HG03097 (cell line): ENCODE measurements around the gene OTUD5.
A peak's percentile ranks its signal among the peaks of the same experiment; 100 is the strongest.
"Not testable (repeated sequence)": the region's sequence is repeated elsewhere in the genome, so short reads cannot be mapped to it uniquely, and the experiment has no call there.

Experiments used
- ATAC-seq: cut with Tn5 transposase; IDR thresholded peaks from one replicate; pipeline ENCODE4 v1.9.1; 2021; ENCODE audit not compliant: unreplicated experiment, low FRiP score

Gene OTUD5, protein sequence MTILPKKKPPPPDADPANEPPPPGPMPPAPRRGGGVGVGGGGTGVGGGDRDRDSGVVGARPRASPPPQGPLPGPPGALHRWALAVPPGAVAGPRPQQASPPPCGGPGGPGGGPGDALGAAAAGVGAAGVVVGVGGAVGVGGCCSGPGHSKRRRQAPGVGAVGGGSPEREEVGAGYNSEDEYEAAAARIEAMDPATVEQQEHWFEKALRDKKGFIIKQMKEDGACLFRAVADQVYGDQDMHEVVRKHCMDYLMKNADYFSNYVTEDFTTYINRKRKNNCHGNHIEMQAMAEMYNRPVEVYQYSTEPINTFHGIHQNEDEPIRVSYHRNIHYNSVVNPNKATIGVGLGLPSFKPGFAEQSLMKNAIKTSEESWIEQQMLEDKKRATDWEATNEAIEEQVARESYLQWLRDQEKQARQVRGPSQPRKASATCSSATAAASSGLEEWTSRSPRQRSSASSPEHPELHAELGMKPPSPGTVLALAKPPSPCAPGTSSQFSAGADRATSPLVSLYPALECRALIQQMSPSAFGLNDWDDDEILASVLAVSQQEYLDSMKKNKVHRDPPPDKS

DNA sequence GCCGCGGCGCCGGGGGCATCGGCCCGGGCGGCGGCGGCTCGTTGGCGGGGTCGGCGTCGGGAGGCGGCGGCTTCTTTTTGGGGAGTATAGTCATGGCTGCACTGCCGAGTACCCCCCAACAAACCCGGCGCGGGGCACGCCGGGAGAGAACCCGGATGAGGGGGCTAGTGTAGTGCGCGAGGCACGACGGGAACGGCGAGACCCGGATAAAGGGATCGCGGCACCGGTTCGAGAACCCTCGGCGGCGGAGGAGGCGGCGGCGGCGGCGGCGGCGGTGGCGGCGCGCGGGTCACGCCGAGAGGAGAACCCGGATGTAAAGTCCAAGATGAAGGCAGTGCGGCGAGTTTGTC is at the start of gene OTUD5:
Gene OTUD5 (minus strand): TSS at position 131 of the 350 bp plus-strand sequence. CDS start 37 bp downstream, at position 94.
- peak; percentile 31 for ATAC-seq

DNA sequence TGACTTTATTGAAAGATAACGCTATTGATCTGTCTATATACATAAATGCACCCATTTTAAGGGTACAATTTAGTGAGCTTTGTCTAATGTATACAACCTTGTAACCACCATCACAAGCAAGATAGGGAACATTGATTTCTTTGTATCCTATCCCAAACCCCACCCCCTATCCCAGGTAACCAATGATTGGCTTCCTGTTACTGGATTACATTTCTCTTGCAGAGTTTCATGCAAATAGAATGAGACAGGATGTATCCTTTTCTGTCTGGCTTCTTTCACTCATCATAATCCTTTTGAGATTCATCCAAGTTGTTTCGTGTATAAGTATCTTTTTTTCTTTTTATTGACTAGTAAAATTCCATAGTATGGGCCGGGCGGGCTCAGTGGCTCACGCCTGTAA is 46.3 kb upstream of the OTUD5 start:
- no peak for ATAC-seq

DNA sequence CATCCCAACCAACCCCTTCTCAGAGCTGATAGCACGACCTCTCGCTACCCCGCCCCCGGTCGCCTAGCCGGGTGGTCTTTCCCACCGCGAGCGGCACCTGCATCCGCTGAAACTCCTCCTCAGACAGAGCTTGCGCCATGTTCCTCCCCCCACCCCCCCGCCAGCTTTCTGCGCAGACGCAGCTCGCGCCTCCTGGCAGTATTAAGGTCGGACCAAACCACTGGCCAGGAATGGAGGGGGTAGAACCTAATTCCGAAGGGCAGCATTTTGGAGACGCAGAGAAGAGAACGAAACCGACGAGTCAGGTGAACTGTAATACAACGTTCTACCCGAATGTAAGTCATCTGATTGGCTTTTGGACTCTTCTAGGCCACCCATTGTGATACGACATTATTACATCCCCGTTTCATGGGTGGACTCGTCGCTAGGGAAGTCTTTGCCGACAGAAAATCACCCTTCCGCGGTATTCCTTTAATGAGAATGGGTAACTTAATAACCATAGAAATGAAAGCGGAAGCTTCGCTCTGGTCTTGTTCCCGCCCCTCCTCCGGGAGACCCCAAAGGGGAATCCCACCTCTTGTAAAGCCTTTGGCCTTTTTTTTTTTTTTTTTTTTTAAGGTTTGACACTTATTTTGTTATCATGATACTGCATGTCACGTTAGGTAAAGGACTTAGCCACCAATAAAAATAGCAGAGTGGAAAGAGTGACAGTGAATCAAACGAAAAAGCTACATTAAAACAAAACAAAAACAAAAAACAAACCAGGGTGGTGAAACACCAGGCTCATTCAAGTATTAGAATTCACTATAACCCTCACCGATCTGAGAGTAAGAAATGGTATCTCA is 44.9 kb upstream of the OTUD5 start, which contains the start of gene GRIPAP1:
Gene GRIPAP1 (minus strand): TSS at position 174 of the 845 bp plus-strand sequence. CDS start 35 bp downstream, at position 139.
- ATAC-seq: peak; percentile 71

DNA sequence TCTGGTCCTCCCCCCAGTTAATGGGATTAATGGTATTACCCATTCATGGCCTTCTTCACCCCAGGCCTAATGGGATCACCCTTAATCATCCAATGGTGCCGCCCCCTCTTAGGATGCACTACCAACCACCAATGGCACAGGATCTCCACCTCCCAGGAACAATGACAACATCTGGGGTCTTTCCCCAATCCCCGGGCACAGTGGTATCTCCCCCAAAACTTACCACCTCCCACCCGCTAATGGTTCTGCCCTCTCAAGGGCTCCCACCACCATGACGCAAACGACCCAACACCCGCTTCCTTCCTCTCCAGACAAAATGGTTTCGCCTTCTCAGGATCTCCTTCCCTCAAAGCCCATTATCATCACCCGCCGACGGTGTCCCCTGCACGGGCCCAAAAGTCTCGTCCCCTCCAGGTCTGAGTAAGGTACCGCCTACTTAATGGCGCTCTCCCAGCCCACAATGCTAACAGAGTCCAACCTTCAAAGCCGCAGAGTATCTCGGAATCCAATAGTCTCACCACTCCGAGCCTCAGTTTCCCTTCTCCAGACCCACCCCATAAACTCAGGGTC is 44.2 kb upstream of the OTUD5 start:
- peak; percentile 15 for ATAC-seq

DNA sequence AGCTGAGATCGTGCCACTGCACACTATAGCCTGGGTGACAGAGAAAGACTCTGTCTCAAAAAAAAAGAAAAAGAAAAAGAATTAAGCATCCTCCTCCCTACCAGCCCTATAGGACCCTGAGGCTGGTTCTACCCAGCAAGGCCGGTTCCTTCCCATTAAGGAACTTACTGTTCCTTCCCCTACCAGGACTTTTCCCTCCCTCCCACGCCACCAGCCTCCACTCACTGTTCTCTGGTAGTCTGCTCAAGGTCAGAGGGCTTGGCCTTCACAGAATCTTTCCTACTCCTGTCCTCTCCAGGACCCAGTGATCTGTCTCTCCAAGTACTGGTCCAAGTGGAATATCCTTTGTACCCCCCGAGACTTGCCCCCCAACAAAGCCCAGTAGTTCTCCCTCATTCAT is 43.2 kb upstream of the OTUD5 start:
- no peak for ATAC-seq

DNA sequence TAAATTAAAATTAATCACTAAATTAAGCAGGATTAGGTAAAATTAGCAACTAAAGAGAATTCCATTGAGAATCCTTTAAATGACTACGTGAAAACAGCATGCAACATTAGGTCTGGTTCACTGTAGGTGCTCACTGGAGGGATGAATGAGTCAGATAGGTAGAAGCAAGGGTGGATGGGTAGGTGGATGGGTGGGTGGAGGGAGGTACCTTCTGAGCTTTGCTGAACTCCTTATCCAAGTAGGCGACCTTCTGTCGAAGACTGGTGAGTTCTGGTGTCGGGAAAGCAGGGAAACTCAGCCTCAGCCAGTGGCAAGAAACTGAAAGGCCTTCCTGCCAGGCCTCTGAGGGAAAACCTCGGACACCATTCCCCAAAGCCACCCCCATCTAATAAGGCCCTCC is 41.6 kb upstream of the OTUD5 start:
- no peak for ATAC-seq

DNA sequence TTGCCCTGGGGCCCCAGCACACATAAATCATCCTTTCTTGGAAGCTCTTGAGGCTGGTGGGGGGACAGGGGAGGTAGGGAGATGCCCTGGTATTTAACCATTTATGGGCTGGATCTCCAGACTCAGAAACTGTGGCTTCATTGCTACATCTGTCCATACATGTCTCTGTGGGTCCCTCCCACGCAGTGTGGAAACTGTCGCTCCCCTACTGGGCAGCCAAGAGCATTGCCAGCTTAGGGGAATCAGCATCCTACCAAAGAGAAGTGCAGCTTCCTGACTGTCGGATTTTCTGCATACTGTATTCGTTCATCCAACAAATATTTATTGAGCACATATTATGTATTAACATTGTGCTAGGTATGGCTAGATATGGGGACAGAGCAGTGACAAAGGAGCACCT is 41.0 kb upstream of the OTUD5 start:
- no peak for ATAC-seq

DNA sequence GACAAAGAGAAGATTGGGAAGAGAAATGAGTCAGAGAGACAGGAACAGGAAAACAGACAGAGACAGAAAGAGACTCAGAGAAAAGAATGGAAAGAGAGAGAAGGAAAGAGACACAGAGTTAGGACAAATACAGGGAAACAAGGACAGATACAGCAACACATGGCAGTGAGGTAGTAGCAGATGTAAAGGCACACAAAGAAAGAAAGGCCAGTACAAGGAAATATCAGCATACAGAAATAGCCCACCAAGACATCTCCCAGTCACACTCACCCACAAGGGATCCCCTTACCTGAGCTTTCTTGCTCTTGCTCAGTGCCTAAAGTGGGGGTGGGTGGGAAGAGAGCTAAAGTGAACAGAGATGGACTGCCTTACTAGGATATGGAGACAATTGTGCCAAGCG is 40.5 kb upstream of the OTUD5 start:
- ATAC-seq: no peak

DNA sequence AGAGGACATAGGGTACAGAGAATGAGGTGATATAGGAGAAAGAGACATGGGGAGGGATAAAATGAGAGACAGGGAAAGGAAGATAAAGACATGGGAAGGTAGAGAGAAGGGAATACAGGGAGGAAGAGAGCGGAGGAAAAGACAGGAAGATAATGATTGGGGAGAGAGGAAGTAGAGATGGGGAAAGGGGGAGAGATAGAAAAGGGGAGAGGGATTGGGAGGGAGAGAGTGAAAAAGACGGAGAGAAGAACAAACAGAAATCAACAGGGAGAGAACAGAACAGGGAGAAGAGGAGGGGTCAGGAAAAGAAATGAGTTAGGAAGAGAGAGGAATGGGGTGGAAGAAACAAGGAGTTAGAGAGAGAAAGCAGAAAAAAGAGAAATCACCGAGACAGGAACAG is 40.0 kb upstream of the OTUD5 start:
- no peak for ATAC-seq

DNA sequence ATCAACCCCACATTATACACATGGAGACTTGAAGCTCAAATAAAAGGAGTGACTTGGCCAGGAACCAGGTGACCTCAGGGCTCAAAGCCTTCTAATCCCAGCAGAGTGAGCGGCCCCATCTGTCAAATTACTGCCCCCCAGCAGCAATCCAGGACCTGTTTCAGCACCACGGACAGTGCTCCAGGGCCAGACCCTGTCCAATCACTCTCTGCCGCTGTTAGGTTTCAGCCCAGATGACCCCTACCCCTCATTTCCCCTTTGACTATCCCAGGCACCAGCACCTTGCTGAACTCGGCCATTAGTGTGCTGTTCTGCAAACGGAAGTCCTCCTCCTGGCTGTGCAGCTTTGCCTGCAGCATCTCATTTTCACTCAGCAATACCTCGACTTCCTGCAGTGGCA is 39.6 kb upstream of the OTUD5 start:
- no peak for ATAC-seq

DNA sequence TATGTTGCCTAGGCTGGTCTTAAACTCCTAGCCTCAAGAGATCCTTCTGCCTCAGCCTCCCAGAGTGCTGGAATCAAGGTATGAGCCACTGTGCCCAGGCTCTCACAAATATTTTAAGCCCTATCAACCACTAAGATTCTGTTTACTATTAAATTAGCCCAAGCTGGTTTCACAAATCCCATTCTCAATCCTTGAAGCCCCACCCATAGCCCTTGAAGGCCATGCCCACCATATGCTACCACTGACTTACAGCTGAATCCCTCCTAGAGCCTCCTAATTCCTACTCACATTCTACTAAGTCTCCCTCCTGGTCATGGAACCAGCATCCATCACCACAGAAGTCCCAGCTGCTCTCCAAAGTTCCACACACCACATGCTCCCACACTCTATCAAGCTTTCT is 34.9 kb upstream of the OTUD5 start:
- ATAC-seq: no peak

DNA sequence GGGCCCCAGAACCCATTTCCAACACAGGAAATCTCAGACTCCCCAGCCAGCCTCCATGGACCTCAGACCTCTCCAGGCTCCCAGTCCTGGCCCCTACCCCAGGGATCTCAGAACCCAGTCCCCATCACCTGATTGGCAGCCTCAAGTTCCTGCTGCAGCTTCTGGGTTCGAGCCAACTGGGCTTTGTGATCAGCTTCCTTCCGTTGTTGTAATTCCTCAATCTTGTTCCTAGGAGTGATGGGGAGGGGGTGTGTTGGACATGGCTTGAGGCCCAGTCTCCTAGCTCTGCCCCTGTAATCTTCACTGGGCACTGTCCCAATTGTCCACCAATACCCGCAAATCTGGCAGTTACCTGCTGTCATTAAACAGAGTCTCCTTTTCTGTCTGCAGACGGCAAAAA is 32.1 kb upstream of the OTUD5 start:
- ATAC-seq: no peak

DNA sequence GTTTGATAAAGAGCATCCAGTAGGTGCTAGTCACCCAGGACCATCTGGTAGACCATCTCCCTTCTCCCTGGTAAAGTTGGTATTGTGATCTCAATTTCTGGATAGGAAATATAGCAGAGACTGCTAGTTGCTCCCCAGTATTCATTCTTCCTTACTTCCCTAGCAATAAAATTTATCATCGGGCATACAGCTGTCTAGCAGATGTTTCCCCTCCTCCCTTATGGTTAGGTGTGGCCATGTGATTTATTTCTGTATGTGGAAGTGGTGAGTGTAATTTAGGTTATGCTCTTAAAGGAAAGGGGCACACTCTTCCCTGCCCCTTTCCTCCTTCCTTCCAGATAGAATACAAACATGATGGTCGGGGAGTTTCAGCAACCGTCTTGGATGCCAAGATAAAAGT is 26.5 kb upstream of the OTUD5 start:
- no peak for ATAC-seq

DNA sequence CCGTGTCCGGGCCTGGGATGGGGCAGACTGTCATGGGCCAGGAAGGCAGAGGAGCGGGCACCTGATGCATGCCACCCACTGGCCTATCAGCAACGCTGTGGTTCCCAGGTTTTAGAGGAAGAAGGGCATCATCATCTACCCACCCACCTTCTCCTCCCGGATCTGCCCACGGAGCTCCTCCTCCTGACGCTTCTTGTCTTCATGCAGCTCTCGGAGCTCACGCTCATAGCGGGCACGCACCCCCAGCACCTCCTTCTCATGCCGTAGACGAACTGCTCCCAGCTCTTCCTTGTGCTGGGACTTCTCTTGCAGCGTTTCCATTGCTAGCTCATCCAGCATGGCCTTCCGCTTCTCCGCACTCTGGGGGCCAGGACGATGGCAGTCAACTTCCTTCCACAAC is 25.7 kb upstream of the OTUD5 start:
- ATAC-seq: no peak

DNA sequence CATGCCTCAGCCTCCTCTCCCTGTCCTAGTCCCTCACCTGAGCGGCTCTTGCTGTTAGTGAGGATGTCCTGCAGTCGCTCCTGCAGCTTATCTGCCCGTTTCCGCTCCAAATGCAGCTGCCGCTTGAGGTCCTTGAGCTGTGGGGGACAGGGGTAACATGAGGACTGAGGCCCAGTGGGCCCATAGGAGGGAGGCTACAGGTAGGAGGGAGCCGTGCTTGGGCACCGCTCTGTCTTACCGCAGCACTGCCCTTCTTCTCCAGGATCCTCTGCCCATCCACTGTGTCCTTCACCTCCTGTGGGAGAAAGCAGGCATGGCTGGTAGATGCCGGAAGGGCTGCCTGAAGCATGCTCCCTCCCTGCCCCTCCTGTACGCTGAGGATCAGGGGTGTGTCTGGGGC is 23.8 kb upstream of the OTUD5 start:
- no peak for ATAC-seq

DNA sequence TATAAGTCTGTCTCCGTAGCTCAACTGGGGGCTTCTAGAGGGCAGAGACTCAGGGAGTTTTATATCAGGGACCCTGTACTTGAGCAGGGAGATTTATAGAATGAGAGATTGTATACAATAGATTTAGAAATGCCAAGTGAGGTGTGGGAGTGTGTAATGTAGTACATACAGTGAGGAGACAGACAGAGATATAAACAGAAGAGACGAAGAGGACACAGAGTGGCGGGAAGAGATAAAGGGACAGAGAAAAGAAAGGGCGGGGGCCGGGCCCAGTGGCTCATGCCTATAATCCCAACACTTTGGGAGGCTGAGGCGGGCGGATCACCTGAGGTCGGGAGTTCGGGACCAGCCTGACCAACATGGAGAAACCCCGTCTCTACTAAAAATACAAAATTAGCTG is 22.9 kb upstream of the OTUD5 start:
- not testable (repeated sequence) for ATAC-seq

DNA sequence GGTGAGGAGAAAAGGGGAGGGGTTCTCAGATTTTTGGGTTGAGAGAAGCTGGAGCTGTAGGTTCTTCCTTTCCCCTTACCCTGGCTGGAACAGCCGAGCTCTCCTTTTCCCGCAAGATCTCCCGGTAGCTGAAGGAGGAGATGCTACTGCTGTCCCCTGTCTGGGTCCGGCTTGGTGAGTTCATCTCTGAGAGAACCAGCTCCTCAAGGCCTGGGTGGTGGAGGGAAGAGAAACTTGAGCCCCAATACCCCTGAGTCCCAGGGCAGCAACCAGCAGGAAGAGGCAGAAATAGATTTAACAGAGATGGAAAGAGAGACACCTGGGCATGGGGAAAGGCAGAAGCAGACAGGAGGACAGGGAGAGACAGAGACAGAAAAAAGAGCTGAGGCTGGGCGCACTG is 20.8 kb upstream of the OTUD5 start:
- no peak for ATAC-seq

DNA sequence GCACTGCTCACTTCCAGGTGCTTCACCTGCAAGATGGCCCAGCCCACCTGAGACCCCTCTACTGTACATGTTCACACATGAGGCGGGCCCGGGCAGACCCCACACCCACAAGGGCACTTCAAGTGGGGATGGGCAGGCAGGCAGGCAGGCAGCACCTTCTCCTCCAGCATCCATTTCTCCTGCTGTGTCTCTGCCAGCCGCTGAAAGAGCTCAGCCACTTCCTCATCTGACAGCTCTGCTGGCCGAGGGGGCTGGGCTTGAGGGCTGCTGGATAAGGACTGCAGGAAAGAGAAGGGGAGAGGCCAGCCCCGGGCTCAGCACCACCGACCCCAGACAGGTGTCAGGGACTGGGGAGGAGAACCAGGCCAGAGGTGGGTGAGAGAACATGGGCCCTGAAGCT is 18.7 kb upstream of the OTUD5 start:
- no peak for ATAC-seq

DNA sequence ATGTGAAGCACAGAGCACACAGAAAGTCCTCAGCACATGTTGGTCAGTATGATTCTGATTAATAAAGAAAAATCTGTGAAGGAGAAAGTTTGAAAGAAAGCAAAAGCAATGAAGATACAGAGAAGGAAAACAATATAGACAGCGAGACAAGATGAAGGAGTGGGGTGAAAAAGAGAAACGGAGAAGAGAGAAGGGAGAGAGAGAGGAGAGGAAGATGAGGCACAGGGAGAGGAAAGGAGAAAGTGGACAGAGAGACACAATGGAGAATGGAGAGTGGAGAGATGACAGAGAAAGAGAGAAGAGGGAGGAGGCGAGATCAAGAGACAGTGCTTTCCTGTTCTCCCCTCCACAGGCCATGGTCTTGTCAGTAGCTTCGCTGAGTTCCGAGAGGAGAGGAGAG is 18.1 kb upstream of the OTUD5 start:
- no peak for ATAC-seq

DNA sequence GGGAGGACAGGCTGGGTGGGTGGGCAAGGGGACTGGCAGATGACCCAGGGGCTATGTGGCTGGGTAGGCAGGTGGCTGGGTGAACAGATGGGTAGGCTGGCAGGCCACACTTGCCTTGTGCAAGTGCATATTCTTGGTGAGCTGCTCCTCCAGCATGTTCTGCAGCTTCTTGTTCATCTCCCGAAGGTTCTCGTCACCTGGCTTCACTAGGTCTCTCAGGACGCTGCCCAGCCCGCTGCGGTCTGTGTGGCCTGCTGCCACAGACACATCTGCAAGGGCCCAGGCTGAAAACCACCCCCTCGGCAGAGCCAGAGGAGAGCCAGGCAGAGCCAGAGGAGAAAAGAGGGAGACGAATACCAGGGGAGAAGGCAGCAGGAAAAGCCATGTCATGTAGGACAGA is 17.6 kb upstream of the OTUD5 start:
- ATAC-seq: no peak

DNA sequence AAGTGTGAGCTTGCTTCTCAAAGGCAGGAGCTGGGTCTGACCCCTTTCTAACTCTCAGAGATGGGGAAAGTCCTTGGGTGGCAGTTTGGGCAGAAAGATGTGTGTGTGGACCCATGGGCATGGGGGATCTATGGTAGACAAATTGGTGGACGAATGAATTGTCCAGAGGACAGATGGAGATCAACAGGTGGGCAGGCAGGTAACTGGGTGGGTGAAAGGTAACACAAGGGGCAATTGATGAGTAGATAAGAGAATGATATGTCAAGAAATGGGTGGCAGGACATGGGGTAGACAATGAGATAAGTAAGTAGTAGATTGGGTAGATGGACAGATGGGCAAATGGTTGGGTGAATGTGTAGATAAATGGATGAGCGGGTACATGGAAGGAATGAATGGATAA is 17.2 kb upstream of the OTUD5 start:
- no peak for ATAC-seq
